DMS114 treated with DMSO at 0.1 percent for 48 hours (cell line): Measurements from ENCODE around the gene TRNP1.
A peak's percentile ranks its signal among the peaks of the same experiment; 100 is the strongest.

Experiments used
- DNase-seq: peaks from one replicate; lab custom pipeline; 2025; ENCODE audit not compliant: unreplicated experiment; lab: John Stamatoyannopoulos, UW

TRNP1 gene

DNA sequence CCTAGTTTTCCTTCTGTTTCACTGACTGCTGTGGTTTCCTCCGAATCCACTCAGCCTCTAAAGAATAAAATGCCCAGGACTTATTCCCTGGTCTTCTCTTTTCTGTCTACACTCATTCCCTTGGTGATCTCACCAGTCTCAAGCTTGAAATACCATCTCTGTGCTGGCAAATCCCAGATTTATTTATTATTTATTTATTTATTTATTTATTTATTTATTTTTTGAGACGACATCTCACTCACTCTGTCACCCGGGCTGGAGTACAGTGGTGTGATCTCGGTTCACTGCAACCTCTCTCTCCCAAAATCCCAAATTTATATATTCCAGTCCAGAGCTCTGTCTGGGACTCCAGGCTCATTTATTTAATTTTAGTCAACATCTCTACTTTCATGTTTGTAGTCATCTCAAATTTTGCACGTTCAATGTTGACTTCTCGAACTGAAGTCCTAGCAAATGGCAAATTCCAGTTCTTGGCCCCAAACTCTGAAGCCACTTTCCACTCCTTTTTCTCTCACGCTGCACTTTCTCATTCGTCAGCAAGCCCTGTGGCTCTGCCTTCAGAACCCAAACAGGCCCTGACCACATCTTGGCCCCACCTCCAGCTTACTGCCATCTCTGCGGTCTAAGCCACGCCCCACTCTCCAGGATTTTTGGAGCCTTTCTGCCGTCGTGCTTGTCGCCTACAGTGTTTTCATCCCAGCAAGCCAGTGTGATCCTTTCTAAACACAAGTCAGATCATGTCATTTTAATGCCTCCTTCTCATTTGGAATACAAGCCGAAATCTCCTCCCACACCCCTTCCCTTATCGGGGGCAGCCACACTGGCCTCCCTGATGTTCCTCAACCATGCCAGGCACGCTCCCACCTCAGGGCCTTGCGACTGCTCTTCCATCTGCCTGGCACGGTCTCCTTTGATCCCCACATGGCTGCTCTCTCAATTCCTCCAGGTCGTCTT lies 33.4 kb downstream of the TRNP1 start:
- DNase-seq = peak; percentile 44

- DNase-seq = no peak
Measured at GRCh38 chr1:27027575-27028250, 34.2 kb downstream of the TRNP1 start.

DNA sequence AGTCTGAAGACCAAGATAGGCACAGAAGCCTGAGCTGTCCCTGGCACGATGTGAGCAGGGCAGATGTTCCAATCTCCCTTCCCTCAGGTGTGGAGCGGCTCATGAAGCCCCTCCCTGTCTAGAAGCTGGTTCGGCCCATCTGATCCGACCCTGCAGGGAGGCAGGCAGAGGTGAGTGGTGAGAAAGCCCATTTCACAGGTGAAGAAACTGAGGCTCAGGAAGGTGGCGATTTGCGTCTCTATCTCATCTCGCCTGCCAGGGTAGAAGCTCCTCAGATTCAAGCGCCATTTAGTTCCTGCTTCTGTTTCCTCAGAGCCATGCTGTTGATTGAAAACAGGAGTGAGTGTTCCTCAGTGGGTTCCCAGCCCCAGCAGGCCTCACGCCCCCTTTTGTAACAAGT lies 36.0 kb downstream of the TRNP1 start:
- no peak for DNase-seq

- DNase-seq = no peak
Measured at GRCh38 chr1:27031235-27032118, 38.0 kb downstream of the TRNP1 start.

DNA sequence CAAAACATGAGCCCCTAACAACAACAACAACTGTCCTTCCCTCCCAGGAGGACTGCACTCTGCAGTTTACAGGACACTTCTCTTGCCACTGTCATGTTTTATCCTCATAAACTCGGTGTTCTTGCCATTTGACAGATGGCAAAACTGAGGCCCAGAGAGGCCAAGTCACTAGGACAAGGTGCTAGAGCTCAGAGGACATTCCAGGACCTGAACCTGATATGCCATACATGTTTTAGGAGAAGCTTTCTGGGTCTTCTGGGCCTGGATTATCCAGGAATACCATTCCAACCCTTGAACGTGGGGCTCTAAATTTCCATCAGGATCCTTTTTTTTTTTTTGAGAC lies 38.6 kb downstream of the TRNP1 start:
- DNase-seq = no peak

DNA sequence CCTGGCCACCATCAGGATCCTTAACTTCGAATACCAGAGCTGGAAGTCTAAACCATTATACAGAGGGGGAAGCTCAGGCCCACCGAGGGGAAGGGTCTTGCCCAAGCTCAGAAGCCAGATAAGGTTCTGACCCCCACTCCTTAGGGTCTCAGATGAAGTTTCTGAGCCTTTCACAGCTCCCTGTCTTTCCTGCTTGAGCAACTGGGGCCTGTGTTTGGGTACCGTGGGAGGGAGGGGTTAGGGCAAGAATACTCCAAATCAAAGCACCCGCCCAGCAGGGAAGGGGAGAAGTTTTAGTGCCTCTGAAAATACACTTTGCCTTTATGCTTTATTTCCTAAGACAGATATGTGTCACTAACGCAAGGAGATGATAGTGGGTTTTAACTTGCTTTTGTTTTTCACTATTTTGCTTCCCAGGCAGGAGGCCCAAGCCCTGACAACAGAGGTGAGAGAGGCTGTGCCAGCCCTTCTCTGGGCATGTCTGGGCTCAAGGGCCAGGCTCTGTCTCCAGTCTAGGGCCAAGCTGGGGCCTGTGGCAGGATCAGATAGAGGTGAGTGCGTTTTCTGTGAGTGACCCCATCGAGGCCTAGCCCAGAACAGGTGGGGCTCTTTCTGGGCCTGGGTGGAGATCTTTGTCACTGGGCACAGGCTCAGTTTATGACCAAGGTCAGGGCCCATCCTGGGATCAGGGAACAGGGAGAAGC lies 39.7 kb downstream of the TRNP1 start:
- no peak for DNase-seq

- no peak for DNase-seq
Measured at GRCh38 chr1:27035344-27035743, 41.9 kb downstream of the TRNP1 start.

GRCh38 chr1:27036718-27037117 lies 43.2 kb downstream of the TRNP1 start:
- DNase-seq = no peak

DNA sequence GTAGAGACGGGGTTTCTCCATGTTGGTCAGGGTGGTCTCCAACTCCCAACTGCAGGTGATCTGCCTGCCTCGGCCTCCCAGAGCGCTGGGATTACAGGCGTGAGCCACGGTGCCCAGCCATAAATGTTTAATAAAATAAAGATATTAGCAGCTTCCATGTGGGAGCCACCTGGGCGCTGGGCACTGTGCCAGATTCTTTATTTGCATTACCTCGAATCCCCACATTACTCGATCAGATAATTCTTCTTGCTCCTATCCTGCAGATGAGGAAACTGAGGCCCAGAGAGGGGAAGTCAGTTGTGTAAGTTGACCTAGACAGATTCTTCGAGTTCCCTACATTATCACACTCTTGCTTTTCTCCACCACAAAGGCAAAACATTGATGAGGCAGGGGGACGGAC lies 44.0 kb downstream of the TRNP1 start:
- DNase-seq = no peak

GRCh38 chr1:27038020-27038419 lies 44.5 kb downstream of the TRNP1 start:
- DNase-seq = no peak

- no peak for DNase-seq
Measured at GRCh38 chr1:27042670-27043069, 49.2 kb downstream of the TRNP1 start.

DNA sequence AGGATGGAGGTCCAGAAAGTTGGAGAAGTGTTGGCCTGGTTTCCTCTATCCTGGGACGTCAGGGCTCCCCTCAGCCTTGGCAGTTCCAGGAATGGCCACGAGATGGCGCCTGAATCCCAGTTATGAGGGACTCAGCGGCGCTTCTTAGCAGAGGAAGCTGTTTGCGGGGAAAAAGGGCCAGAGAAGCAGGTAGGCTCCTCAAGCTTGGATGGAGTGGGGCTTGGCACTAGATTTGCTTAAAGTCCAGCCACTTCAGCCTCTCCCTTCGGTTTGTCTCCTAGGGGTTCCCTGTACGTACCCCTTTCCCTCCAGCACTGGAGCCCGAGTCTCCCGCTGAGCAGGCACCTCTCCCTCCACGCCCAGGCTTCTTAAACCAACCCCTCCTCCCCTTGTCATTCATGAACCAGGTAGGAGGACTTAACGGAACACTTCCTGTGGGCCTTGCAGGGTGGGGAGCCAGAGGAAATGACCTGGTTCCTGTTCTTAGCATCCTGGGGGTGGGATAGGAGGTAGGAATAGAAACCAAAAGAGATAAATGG lies 51.2 kb downstream of the TRNP1 start:
- DNase-seq = peak; percentile 73

DNA sequence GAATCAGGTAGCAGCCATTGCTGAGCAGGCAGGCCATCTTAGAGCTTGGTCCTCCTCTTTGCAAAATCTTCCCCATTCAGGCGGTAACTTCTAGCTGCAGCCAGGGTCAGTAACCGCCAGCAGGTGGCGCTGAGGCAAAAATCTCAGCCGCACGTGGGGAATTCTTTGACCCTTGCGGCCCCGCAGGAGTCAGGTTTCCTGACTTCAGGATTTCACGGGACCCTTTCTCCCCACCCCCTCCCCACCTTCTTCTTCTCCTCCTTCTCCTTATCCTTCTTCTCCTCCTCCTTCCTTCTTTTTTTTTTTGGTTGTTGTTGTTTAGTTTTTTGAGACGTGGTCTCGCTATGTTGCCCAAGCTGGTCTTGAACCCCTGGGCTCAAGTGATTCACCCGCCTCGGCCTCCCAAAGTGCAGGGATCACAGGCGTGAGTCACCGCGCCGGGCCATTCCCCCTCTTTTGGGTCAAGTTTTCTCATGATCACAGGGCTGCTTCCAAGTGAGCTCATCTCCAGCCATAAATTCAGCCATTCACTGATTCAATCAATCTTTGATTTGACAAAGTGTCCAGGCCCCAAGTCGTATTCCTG lies 52.6 kb downstream of the TRNP1 start:
- peak; percentile 38 for DNase-seq

- DNase-seq = no peak
Measured at GRCh38 chr1:27047914-27048313, 54.4 kb downstream of the TRNP1 start.

- DNase-seq = no peak
Measured at GRCh38 chr1:27049100-27049499, 55.6 kb downstream of the TRNP1 start.

GRCh38 chr1:27049607-27050006 lies 56.1 kb downstream of the TRNP1 start:
- DNase-seq = no peak
